K562 (cell line): ENCODE measurements around the gene RBM27. TPM values are rescaled to one million over a fixed set of nuclear protein-coding genes. Genes with fewer than 3 reads are reported as not detected.

Experiments
- BCLAF1 ChIP-seq, 2 experiments: fragments of 450-650 bp in 1 of 2; IDR thresholded peaks; 2 replicates each; pipeline ENCODE4 v1.6.1; 2011 to 2017; ENCODE audit warnings: low read depth in 2 of 2, antibody characterized with exemption in 1 of 2, borderline replicate concordance in 1 of 2, low read length in 1 of 2, mild to moderate bottlenecking in 1 of 2, mixed read lengths in 1 of 2; ENCODE audit not compliant: control insufficient read depth in 1 of 2
- BRF1 ChIP-seq: IDR thresholded peaks from 3 replicates; pipeline ENCODE4 v1.6.1; 2011; ENCODE audit warnings: borderline replicate concordance, mild to moderate bottlenecking; ENCODE audit not compliant: insufficient read length; ENCODE audit errors: extremely low read depth
- CEBPB ChIP-seq: fragments of 450-650 bp; IDR thresholded peaks from 2 replicates; pipeline ENCODE4 v1.6.1; 2016; ENCODE audit warnings: missing genetic modification characterization, missing compliant biosample characterization
- MGA ChIP-seq: fragments of 450-650 bp; IDR thresholded peaks from 2 replicates; pipeline ENCODE4 v1.6.1; 2016; ENCODE audit warnings: mild to moderate bottlenecking, moderate library complexity
- NFIC ChIP-seq: fragments of 450-650 bp; IDR thresholded peaks from 2 replicates; pipeline ENCODE4 v1.6.1; 2017; ENCODE audit warnings: mild to moderate bottlenecking, inconsistent platforms
- NFIX ChIP-seq: fragments of 250-450 bp; sonication (Bioruptor Pico); IDR thresholded peaks from 2 replicates; pipeline ENCODE4 v1.4.0; 2020; ENCODE audit warnings: low read depth, mild to moderate bottlenecking, moderate library complexity
- RBM39 ChIP-seq: fragments of 200-400 bp; formaldehyde crosslinking; optimal IDR thresholded peaks from 2 replicates; pipeline ENCODE3; 2018; ENCODE audit warnings: low read depth, low read length
- STAT6 ChIP-seq: sonication (generic); formaldehyde crosslinking; IDR thresholded peaks from 2 replicates; pipeline ENCODE4 v1.8.1; 2023; ENCODE audit warnings: mild to moderate bottlenecking, missing genetic modification reagents
- TSC22D4 ChIP-seq: fragments of 450-650 bp; IDR thresholded peaks from 2 replicates; pipeline ENCODE4 v1.6.1; 2016; ENCODE audit warnings: missing genetic modification characterization, missing biosample characterization, control low read depth
- ZNF766 ChIP-seq: fragments of 200-800 bp; sonication (Bioruptor generic); conservative IDR thresholded peaks from 2 replicates; pipeline ENCODE4 v1.6.1; 2016; ENCODE audit warnings: missing genetic modification characterization, missing compliant biosample characterization
- polyA plus RNA-seq, 8 experiments: library from polyadenylated mRNA; depleted of rRNA in 4 of 8; stranded (reverse) in 5 of 8; unstranded in 3 of 8; fragments of >200 nt; fragmentation: Nextera tagmentation in 2 of 8; fragmentation: Illumina TruSeq in 1 of 8; extraction: Ambion mirVana in 2 of 8; extraction: Trizol in 1 of 8; gene quantifications; 2 replicates each; pipeline versions ENCODE4 v1.2.1 to v1.2.3, GENCODE V29; 2011 to 2014; ENCODE audit warnings: inconsistent platforms in 1 of 8, missing spikeins in 1 of 8
- total RNA-seq, 7 experiments: library from RNA; depleted of rRNA in 6 of 7; stranded (reverse); fragments of >200 nt in 6 of 7; fragmentation: Illumina TruSeq in 2 of 7; extraction: Trizol in 2 of 7; gene quantifications; 2 replicates each; pipeline versions ENCODE4 v1.2.1 to v1.2.3, GENCODE V29; 2011 to 2021; ENCODE audit warnings: low replicate concordance in 1 of 7

Gene RBM27
- total and polyA plus RNA-seq, 9 of the 15 experiments (the other 6 are each of a cell fraction or from before 2014, with no cell fraction given), result 5.3 to 45.4 (median 29.1) TPM

GRCh38 chr5:146213210-146213826 is 9.9 kb downstream of the RBM27 start (continued):
- no peak for TF ChIP-seq MGA
- TF ChIP-seq TSC22D4 (tag), result no peak
- TF ChIP-seq ZNF766, result no peak
- no peak for TF ChIP-seq BRF1
- peak; percentile 90 for TF ChIP-seq NFIX (CRISPR knock-in tag)
- no peak for TF ChIP-seq STAT6
- peak; percentile 99 for TF ChIP-seq NFIC
- no peak for TF ChIP-seq BCLAF1 (IDR thresholded peaks at IDR 0.05; ENCODE audit: borderline replicate concordance in 1 of 2, control insufficient read depth in 1 of 2, low read depth in 2 of 2, low read length in 1 of 2)
- TF ChIP-seq RBM39, result no peak
- TF ChIP-seq CEBPB (tag), result peak; percentile 77
